COLO668 (cell line): ENCODE measurements around the gene HBEGF.

Source experiments
- DNase-seq: peaks from one replicate; lab custom pipeline; 2025; ENCODE audit not compliant: unreplicated experiment; lab: John Stamatoyannopoulos, UW

The HBEGF gene, protein sequence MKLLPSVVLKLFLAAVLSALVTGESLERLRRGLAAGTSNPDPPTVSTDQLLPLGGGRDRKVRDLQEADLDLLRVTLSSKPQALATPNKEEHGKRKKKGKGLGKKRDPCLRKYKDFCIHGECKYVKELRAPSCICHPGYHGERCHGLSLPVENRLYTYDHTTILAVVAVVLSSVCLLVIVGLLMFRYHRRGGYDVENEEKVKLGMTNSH

DNA sequence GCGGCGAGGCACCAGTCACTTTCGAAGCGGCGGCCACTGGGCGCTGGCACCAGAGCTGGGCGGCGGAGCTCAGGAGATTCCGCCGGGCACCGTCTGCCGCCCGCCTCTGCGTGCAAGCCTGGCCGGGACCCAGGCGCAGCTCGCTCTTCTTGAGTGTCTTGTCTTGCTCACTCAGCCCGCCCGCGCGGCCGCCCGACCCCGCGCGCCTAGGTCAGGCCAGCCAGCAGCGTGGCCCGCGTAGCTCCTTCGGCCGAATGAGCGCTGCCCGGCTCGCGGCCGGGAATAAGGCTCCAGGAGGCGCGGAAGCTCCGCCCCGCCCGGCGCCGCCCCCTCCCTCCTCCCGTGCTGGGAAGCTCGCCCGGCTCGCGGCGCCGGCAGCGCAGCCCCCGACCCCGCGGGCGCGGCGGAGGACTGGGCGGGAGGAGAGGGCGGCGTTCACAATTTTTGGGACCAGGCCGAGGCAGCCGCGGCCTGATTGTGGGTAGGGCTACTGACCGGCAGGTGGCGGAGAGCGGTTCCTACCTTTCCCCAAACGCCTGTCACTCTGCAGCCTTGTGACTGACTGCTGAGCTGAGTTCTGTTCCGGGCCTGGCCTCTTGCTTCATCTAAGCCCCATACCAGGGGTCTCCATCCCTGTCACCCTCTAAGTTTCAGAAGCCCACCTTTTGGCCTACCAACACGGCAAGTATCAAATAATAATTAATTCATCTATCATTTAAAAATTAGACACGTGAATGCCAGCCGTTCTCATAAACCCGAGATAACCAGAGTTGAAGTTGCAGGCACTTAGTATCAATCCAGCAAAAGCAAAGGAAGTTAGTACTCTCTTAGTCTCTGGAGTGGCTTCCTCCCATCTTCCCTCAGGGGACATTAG, at the start of gene HBEGF:
HBEGF (minus strand) TSS at position 256 of the 874 bp plus-strand sequence. CDS start 275 bp downstream, outside the sequence.
- peak; percentile 70 for DNase-seq

DNA sequence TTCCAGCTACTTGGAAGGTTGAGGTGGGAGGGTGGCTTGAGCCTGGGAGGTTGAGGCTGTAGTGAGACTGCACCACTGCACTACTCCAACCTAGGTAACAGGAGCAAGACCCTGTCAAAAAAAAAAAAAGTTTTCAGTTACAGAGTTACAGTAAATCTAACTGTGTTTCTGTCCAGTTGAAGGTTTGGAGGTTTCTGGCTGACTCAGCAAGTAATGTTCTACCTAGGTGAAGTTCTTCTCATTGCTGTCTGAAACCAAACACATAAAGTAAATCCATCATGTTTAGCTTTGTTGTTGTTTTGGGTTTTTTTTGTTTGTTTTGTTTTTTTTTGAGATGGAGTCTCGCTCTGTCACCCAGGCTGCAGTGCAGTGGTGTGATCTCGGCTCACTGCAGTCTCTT, 47.3 kb upstream of the HBEGF start:
- DNase-seq = no peak

DNA sequence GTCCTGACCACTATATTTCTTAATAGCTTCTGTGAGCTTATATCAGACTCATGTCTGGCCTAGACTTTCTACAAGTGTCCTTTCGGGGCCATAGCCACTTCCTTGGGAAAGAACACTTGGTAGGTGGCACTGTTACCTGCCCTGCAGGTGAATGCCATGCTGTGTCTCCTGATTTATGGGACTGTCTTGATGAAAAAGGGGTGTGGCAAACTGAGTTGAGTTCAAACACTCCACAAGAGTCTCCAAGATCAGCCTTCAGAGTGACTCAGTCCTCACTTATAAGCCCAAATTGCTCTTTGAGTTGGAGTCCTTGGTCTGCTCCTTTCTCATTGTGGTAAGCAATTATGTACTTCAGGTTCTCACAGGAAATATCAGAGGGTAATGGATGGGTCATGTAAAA, 45.3 kb upstream of the HBEGF start:
- DNase-seq = no peak

DNA sequence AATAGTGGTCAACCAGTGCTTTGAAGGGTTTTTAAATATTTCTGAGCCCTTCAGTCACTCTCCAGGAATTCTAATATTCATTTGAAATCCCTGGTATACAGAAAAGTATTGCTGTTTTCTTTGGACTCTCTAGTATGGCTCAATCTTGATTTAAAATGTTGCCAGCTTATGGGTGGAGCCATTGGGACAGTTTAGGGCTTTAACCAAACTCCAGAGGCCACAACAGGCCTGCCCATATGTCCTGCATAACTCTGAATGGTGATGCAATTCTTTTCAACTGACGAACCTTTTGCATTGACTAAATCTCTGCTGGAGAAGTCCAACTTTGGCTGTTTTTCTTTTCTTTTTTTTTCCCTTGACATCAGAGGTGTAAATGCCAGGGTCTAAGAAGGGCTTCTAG, 44.9 kb upstream of the HBEGF start:
- DNase-seq = no peak

DNA sequence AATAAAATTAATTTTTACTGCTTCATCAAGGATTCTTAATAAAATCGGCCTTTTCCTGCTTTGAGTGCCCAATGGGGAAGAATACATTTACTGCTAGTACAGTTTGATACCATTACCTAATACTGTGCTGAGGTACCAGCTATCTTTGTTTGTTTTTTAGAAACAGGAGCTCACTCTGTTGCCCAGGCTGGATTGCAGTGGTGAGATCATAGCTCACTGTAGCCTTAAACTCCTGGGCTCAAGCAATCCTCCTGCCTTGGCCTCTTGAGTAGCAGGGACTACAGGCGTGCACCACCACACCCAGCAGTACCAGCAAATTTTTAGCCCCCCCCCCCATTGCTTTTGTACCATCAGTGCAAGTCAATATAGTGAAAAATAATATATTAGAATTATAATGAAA, 41.6 kb upstream of the HBEGF start:
- DNase-seq = no peak

DNA sequence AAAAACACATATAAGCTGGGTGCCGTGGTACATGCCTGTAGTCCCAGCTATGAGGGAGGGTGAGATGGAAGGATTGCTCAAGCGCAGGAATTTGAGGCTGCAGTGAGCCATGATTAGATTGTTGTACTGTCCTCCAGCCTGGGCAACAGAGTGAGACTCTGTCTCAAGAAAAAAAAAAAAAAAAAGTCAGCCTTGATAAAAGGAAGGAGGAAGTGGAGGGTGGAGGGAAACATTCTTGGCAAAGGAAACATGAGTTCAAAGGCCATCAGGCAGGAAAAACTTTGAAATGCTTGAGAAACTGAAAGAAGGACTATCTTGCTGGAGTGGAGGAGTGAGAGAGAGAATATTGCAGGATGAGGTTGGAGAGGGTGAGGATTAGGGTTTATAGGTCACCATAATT, 36.9 kb upstream of the HBEGF start:
- DNase-seq = no peak

DNA sequence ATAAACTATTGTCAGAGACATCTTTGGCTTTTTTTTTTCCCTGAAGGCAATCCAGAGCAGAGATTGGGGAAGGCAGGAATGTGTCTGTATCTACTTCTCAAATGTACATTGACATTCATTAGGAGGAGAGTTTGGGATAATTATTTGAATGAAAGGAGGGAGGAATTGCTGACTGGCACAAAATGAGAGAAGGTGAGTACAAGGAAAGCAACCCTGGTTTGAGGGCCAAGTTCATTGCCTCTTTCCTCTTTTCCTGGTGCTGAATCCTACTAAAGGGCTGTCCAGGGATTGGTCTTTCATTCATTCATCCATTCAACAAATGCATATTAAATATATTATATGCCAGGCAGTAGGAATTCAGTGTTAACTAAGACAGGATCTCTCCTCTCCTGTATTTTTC, 36.5 kb upstream of the HBEGF start:
- no peak for DNase-seq

DNA sequence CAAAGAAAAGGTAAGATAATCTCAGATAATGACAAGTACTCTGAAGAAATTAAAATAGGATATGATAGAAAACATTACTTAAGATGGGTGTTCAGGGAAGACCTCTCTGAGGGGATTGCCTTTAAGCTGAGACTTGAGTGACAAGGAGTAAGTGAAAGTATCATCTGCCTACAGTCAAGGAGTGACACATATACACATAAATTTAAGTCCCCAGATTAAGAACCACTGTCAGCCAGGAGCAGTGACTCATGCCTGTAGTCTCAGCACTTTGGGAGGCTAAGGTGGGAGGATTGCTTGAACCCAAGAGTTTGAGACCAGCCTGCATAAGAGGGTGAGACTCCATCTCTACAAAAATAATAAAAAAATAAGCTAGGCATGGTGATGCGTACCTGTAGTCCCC, 35.6 kb upstream of the HBEGF start:
- no peak for DNase-seq

DNA sequence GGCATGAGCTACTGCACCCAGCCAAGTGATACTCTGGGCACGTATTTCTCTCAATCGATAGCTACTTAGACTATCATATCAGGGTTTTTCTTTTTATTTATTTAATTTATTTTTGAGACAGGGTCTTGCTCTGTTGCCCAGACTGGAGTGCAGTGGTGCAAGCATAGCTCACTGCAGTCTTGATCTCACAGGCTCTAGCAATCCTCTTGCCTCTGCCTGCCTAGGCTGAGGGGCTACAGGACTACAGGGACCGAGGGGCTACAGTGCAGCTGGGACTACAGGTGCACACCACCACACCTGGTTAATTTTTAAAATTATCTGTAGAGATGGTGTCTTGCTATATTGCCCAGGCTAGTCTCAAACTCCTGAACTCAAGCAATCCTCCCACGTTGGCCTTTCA, 34.9 kb upstream of the HBEGF start:
- DNase-seq = no peak

DNA sequence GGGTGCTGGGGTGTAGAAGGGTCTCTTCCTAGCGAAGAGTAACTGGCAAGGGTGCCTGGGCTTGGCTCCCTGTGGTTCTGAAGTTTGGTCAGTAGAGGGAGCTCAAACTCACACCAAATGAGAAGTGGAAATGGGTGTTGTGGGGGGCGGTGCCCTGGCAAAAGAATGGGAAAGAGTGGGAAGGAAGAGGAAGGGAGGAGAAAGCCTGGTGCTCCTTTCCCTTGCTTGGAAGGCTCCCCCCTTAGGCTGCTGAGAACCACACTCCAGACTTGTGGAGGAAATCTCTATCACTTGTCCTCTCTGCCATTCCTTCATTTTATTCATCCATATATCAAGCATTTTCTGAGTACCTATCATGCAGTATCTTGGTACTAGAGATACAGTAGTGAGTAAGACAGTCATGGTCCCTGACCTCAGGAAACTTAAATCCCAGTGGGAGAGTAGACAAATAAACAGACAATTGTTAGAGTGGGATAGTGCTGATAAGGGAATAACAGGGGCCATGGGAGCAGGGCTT, 26.6 kb upstream of the HBEGF start:
- peak; percentile 27 for DNase-seq

DNA sequence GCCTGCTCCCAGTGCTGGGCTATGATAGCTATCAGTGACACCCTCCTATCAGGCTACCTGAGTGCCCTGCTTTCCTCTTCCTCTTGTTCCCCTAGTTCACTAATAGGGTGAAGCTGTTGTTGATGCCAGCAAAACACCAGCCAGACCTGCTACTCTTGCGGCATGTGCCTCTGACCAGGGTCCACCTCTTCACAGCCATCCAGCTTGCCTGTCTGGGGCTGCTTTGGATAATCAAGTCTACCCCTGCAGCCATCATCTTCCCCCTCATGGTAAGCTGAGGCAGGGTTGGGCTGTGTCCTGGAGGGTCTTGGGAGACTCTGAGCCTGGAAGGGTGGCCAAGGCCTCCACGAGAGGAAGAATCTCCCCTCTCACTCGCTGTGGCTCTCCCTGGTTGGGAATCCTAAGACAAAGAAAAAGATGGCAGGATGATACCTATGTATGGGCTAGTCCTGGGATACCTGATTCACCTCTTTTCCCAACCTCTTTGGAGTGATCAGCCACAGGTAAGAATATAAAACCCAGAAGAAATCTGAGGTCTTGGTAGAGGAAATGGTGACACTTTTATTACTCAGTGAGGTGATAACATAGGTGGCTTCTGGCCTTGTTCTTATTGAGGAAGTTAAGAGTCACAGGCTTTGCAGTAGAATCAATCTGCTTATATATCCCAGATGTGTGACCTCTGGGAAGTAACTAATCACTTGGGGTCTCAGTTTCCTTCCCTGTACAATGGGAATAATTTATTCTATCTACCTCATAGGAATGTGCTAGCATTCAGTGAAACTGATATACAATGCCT, 25.2 kb upstream of the HBEGF start:
- DNase-seq = no peak

DNA sequence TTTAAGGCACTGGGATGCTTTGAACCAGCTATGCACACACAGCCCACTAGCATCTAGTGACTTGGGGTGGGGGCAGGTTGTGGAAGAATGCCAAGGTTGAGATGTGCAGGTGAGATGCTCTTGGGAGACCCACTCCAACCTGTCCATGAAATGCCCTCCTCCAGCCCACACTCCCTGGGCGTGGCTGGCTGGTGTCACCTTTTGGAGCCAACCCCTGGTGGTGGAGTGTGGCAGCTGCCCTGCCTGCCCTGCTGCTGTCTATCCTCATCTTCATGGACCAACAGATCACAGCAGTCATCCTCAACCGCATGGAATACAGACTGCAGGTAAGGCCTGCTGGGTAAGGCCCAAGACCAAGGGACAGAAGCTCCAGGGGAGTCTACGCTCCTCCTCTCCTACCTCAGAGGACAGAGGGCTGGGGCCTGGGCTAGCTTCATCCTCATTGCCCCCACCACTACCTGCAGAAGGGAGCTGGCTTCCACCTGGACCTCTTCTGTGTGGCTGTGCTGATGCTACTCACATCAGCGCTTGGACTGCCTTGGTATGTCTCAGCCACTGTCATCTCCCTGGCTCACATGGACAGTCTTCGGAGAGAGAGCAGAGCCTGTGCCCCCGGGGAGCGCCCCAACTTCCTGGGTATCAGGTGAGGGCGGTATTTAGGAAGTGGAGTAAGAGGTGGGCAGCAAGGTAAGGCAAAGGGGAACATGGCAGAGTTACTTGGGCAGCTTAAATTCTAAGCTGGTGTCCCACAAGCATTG, 21.0 kb upstream of the HBEGF start:
- DNase-seq = no peak

DNA sequence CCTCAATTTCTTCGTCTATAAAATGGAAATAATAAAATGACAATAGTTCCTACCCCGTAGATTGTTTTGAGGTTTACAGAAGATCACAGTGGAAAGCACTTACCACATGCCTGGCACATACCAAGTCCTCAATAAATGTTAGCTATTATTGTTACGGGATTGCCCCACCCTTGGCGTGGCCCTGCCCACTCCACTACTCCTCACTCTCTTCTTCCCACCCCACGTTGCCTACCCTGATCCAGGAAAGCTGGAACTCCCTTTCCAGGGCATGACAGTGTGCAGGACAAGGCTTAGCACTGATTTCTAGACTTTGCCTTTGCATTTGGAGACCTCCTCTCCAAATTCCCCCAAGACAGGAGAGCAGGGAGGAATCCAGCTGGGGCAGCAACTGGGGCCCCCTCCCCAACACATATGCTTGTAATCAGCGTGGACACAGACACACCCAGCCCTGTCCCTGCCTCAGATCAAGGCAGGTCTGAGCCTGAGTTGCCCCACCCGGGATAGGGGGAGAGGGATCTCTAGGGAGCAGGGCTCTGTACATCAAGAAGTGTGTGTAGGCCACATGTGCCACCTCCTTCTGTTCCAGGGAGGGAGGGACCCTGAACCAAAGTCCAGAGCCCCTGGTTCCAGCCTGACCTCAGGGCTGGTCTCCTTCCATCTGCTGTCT, 20.3 kb upstream of the HBEGF start:
- DNase-seq = no peak

DNA sequence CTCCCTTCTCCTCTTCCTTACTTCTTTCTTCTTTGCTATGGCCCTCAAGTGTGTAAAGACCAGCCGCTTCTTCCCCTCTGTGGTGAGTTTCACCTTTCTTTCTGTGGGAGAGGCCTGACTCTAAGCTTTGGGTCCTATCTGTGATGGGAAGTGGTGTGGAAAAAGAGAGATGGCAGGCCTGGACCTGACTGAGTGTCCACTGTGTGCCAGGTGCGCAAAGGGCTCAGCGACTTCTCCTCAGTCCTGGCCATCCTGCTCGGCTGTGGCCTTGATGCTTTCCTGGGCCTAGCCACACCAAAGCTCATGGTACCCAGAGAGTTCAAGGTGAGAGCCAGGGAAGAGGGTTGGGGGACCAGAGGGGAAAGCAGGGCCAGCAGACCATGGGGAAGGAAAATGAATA, 19.5 kb upstream of the HBEGF start:
- DNase-seq = no peak

DNA sequence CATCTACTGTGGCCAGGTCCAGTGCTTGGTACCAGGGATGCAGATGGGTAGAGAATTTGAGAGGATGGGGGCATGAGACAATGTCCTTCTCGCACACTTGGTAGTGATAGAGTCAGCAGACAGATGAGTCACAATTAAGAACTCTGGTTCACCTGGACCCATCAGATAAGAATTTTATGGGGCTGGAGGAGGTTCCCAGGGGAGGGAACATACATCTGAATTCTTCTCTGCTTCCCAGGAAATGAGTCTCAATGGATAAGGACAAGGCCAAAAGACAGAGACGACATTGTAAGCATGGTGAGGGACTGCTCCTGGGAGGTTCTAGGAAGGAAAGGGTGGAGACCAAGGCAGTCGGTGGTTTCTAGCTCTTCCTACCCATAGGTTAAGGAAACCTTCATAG, 18.9 kb upstream of the HBEGF start:
- no peak for DNase-seq

DNA sequence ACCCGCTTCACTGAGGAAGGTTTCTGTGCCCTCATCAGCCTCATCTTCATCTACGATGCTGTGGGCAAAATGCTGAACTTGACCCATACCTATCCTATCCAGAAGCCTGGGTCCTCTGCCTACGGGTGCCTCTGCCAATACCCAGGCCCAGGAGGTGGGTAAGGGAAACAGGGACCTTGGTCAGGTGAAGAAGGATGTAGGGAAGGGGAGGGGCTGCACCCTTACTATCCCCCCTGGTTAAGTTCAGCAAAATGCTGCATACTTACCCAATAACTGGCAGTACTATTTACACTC, 18.0 kb upstream of the HBEGF start:
- DNase-seq = no peak

DNA sequence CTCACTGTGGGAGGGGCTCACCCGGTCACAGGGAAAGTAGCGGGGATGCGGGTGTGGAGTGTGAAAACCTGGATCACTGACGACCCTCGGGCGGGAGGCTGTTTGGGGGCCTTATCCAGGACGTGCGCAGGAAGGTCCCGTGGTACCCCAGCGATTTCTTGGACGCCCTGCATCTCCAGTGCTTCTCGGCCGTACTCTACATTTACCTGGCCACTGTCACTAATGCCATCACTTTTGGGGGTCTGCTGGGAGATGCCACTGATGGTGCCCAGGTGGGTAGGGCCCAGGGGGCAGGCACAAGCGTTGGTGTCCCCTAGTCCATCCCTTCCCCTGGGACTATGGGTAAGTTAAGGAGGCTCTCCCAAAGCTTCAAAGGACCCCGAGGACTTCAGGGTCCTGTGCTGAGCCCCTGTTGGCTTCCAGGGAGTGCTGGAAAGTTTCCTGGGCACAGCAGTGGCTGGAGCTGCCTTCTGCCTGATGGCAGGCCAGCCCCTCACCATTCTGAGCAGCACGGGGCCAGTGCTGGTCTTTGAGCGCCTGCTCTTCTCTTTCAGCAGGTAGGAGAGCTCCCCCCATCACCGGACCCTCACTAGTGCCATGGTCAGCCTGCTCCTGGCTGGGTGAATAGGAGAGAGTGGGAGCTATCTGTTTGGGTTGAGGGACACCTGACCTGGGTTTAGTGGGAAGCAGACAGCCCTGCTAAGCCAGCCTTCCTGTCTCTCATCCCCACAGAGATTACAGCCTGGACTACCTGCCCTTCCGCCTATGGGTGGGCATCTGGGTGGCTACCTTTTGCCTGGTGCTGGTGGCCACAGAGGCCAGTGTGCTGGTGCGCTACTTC, 17.4 kb upstream of the HBEGF start:
- DNase-seq = no peak

DNA sequence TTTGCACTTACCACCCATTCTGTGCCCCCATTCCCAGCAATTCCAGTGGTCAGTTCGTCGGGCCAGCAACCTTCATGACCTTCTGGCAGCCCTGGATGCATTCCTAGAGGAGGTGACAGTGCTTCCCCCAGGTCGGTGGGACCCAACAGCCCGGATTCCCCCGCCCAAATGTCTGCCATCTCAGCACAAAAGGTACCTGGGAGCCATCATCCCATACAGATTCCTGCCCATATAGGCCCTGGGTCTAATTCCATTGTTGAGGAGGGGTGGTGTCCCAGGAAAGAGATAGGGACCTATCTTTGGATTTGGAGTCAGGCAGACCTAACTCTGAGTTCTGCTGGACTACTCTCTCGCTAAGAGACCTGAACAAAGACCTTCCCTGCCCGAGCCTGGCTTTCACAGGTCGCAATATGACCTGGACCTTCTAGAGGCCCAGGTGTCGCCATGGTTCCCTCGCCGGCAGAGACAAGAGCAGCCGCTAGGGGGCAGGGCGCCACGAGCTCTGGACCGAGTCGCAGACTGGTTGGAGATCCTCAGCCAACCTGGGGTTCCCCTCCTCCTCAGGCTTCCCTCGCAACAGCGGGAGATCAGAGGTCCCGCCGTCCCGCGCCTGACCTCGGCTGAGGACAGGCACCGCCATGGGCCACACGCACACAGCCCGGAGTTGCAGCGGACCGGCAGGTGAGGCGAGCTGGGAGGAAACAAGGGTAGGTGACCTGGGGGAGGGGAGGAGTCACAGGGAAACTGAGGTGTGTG, 16.6 kb upstream of the HBEGF start:
- DNase-seq = peak; percentile 57

DNA sequence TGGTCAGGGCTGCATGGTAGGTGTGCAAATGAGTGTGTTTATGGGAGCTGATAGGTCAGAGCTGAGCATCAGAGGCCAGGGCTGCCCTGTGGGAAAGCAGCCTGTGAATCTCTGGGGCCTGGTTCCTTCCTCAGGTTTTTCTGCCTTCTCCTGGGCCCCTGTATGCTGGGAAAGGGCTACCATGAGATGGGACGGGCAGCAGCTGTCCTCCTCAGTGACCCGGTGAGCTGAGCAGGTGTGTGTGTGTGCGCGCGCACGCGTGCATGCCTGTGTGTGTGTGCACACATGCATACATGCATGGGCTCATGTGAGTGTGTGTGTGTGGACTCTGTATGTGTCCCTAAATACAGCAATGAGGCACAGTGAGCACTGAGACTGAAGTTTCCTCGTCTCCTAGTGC, 15.9 kb upstream of the HBEGF start:
- no peak for DNase-seq
